H1 (cell line): ENCODE measurements around the gene HACL1. TPM values are rescaled to one million over a fixed set of nuclear protein-coding genes. Genes with fewer than 3 reads are reported as not detected.

ENCODE experiments used
- CTCF ChIA-PET: fragments of 300-600 bp; sonication (Branson Sonifier 250); formaldehyde crosslinking; loops from one replicate; lab custom pipeline; 2021; ENCODE audit not compliant: partially characterized antibody; lab: Charles Lee
- POLR2A ChIA-PET: fragments of 300-600 bp; sonication (Branson Sonifier 250); formaldehyde crosslinking; loops from one replicate; lab custom pipeline; 2021; ENCODE audit warnings: inconsistent platforms; ENCODE audit not compliant: partially characterized antibody; lab: Charles Lee
- DNase-seq, 2 experiments: peaks; one replicate each; pipeline versions ENCODE4 v3.0.0 to v3.0.0-alpha.2; 2010 to 2022; ENCODE audit warnings: low spot score in 2 of 2, low read depth in 1 of 2, mixed read lengths in 1 of 2
- FAIRE-seq: peaks from 2 replicates; lab custom pipeline; 2011; peaks lifted over from hg19 to GRCh38; lab: Jason Lieb, UNC
- H2AFZ ChIP-seq: 2 replicates; pipeline ENCODE4 v1.8.1; 2012; ENCODE audit warnings: low read length, inconsistent platforms
- H2AK5ac ChIP-seq: 2 replicates; pipeline ENCODE4 v1.6.1; 2013; ENCODE audit warnings: low read depth, low read length
- H2BK120ac ChIP-seq: replicated peaks from 2 replicates; pipeline ENCODE3; 2013; ENCODE audit warnings: low read depth, low read length, inconsistent platforms
- H2BK12ac ChIP-seq: 2 replicates; pipeline ENCODE4 v1.6.1; 2013; ENCODE audit warnings: low read depth, low read length
- H2BK15ac ChIP-seq: 2 replicates; pipeline ENCODE4 v1.6.1; 2013; ENCODE audit warnings: low read length
- H2BK20ac ChIP-seq: 2 replicates; pipeline ENCODE4 v1.6.1; 2013; ENCODE audit warnings: low read length
- H2BK5ac ChIP-seq: 2 replicates; pipeline ENCODE4 v1.6.1; 2013; ENCODE audit warnings: low read depth, low read length
- H3K14ac ChIP-seq: 2 replicates; pipeline ENCODE4 v1.6.1; 2013; ENCODE audit warnings: inconsistent platforms; ENCODE audit not compliant: insufficient read length
- H3K18ac ChIP-seq: 2 replicates; pipeline ENCODE4 v1.6.1; 2013; ENCODE audit warnings: low read length; ENCODE audit errors: extremely low read depth
- H3K23ac ChIP-seq: 2 replicates; pipeline ENCODE4 v1.6.1; 2013; ENCODE audit warnings: inconsistent platforms; ENCODE audit not compliant: insufficient read length
- H3K23me2 ChIP-seq: 2 replicates; pipeline ENCODE4 v1.6.1; 2013; ENCODE audit warnings: low read depth, low read length
- H3K27ac ChIP-seq: 2 replicates; pipeline ENCODE4 v1.6.1; 2011; ENCODE audit warnings: low read depth, low read length, inconsistent platforms
- H3K27me3 ChIP-seq, 4 experiments: replicated peaks in 1 of 4; 1 replicate in 1 of 4; 2 replicates in 3 of 4; pipeline versions ENCODE4 v1.6.1 to v1.8.1; 2011 to 2013; ENCODE audit warnings: low read length in 3 of 4, mild to moderate bottlenecking in 3 of 4, inconsistent platforms in 2 of 4, mixed read lengths in 2 of 4, moderate library complexity in 1 of 4; ENCODE audit not compliant: control insufficient read depth in 3 of 4, insufficient read depth in 3 of 4; ENCODE audit errors: extremely low read depth in 1 of 4
- H3K36me3 ChIP-seq, 4 experiments: 2 replicates each; pipeline versions ENCODE4 v1.6.1 to v1.8.1; 2011 to 2013; ENCODE audit warnings: mild to moderate bottlenecking in 4 of 4, low read length in 3 of 4, moderate library complexity in 2 of 4, control low read depth in 1 of 4, inconsistent platforms in 1 of 4; ENCODE audit not compliant: insufficient read depth in 4 of 4, control insufficient read depth in 2 of 4
- H3K4ac ChIP-seq: replicated peaks from 2 replicates; pipeline ENCODE3; 2013; ENCODE audit warnings: low read length, low read depth, mixed read lengths, inconsistent platforms; ENCODE audit not compliant: insufficient read length
- H3K4me1 ChIP-seq, 4 experiments: replicated peaks in 1 of 4; 1 replicate in 1 of 4; 2 replicates in 3 of 4; pipeline versions ENCODE4 v1.6.1 to v1.8.1; 2011 to 2013; ENCODE audit warnings: low read length in 3 of 4, inconsistent platforms in 2 of 4, mixed read lengths in 1 of 4; ENCODE audit not compliant: insufficient read depth in 4 of 4, control insufficient read depth in 3 of 4
- H3K4me2 ChIP-seq, 2 experiments: 2 replicates each; pipeline versions ENCODE4 v1.6.1 to v1.8.1; 2011 to 2013; ENCODE audit warnings: low read depth in 2 of 2, low read length in 2 of 2, control low read depth in 1 of 2, inconsistent platforms in 1 of 2, mild to moderate bottlenecking in 1 of 2; ENCODE audit not compliant: insufficient read depth in 1 of 2
- H3K4me3 ChIP-seq, 4 experiments: fragments of 200-600, 300-600 bp in 1 of 4; sonication (generic), shearing (Covaris generic), sonication (Bioruptor Twin) in 1 of 4; 2 replicates each; pipeline versions ENCODE4 v1.5.1 to v1.8.1; 2011 to 2016; ENCODE audit warnings: low read length in 4 of 4, low read depth in 3 of 4, control low read depth in 2 of 4, inconsistent platforms in 2 of 4, mild to moderate bottlenecking in 2 of 4, mixed read lengths in 1 of 4, moderate library complexity in 1 of 4; ENCODE audit not compliant: insufficient read depth in 2 of 4; ENCODE audit errors: extremely low read depth in 1 of 4
- H3K56ac ChIP-seq: replicated peaks from 2 replicates; pipeline ENCODE3; 2013; ENCODE audit warnings: low read depth, mild to moderate bottlenecking, mixed read lengths, low read length, inconsistent platforms; ENCODE audit not compliant: insufficient read length
- H3K79me1 ChIP-seq: 2 replicates; pipeline ENCODE4 v1.6.1; 2013; ENCODE audit warnings: low read depth, low read length, control low read depth
- H3K79me2 ChIP-seq, 2 experiments: 2 replicates each; pipeline versions ENCODE4 v1.6.1 to v1.8.1; 2012 to 2013; ENCODE audit warnings: low read length in 2 of 2, mild to moderate bottlenecking in 2 of 2, inconsistent platforms in 1 of 2; ENCODE audit not compliant: insufficient read depth in 2 of 2, control insufficient read depth in 1 of 2
- H3K9ac ChIP-seq, 4 experiments: replicated peaks in 1 of 4; 1 replicate in 1 of 4; 2 replicates in 3 of 4; pipeline versions ENCODE4 v1.6.1 to v1.8.1; 2011 to 2013; ENCODE audit warnings: low read depth in 3 of 4, low read length in 3 of 4, control low read depth in 2 of 4, mild to moderate bottlenecking in 2 of 4, moderate library complexity in 2 of 4, inconsistent platforms in 1 of 4; ENCODE audit errors: extremely low read depth in 1 of 4
- H3K9me3 ChIP-seq, 2 experiments: 2 replicates each; pipeline versions ENCODE4 v1.6.1 to v1.8.1; 2012 to 2013; ENCODE audit warnings: mild to moderate bottlenecking in 2 of 2, moderate library complexity in 2 of 2, control low read depth in 1 of 2, inconsistent platforms in 1 of 2, low read depth in 1 of 2, low read length in 1 of 2, mixed read lengths in 1 of 2; ENCODE audit not compliant: insufficient read depth in 2 of 2
- H4K20me1 ChIP-seq, 2 experiments: replicated peaks in 1 of 2; 2 replicates each; pipeline versions ENCODE3 to v1.8.1; 2011 to 2013; ENCODE audit warnings: inconsistent platforms in 2 of 2, low read length in 2 of 2, mild to moderate bottlenecking in 1 of 2; ENCODE audit not compliant: insufficient read depth in 2 of 2, control insufficient read depth in 1 of 2
- H4K5ac ChIP-seq: 2 replicates; pipeline ENCODE4 v1.6.1; 2013; ENCODE audit warnings: low read length, low read depth, mixed read lengths, inconsistent platforms; ENCODE audit not compliant: insufficient read length
- H4K8ac ChIP-seq: 2 replicates; pipeline ENCODE4 v1.8.0; 2013; ENCODE audit warnings: mild to moderate bottlenecking, moderate library complexity, low read length, inconsistent platforms; ENCODE audit not compliant: insufficient read depth; ENCODE audit errors: extremely low read depth
- H4K91ac ChIP-seq: replicated peaks from 2 replicates; pipeline ENCODE3; 2013; ENCODE audit warnings: low read length, mixed read lengths, inconsistent platforms; ENCODE audit not compliant: insufficient read length
- CEBPB ChIP-seq: IDR thresholded peaks from 2 replicates; pipeline ENCODE4 v1.6.1; 2012; ENCODE audit warnings: low read depth, low read length
- HDAC6 ChIP-seq: IDR thresholded peaks from one replicate; pipeline ENCODE4 v1.7.1; 2012; ENCODE audit warnings: low read depth, mild to moderate bottlenecking, inconsistent platforms, low read length, moderate library complexity
- RXRA ChIP-seq: IDR thresholded peaks from 2 replicates; pipeline ENCODE4 v1.6.1; 2011; ENCODE audit warnings: low read depth, mild to moderate bottlenecking, low read length, moderate library complexity; ENCODE audit not compliant: insufficient read depth
- WGBS, 2 experiments: shearing (Covaris generic) in 1 of 2; methylation state at CpG; one replicate each; pipeline versions ENCODE4 v1.1.6 to v1.1.7; 2013 to 2015; ENCODE audit warnings: low lambda C conversion rate in 2 of 2, mixed read lengths in 2 of 2, inconsistent platforms in 1 of 2, low coverage in 1 of 2, missing lambda C conversion rate in 1 of 2; ENCODE audit not compliant: insufficient replicate concordance in 2 of 2, insufficient coverage in 1 of 2, insufficient read length in 1 of 2; ENCODE audit errors: extremely low coverage in 1 of 2, missing lambda C conversion rate in 1 of 2; 5-methylcytosine and 5-hydroxymethylcytosine counted together
- polyA plus RNA-seq, 7 experiments: library from polyadenylated mRNA; depleted of rRNA in 3 of 7; stranded (reverse) in 5 of 7; unstranded in 2 of 7; fragments of >200 nt in 5 of 7; fragments of 200-250 nt in 2 of 7; gene quantifications; 1 replicate in 5 of 7; 2 replicates in 1 of 7; 4 replicates in 1 of 7; pipeline versions ENCODE4 v1.2.1 to v1.2.3, GENCODE V29; 2011 to 2013; ENCODE audit warnings: missing spikeins in 2 of 7, mixed read lengths in 2 of 7
- total RNA-seq: library from RNA; stranded (reverse); fragmentation: NEBNext Ultra II Directional; extraction: Animal tissue kit (Norgen Biotek cat#: 25700); gene quantifications from 2 replicates; pipeline ENCODE4 v1.2.1, GENCODE V29; 2021

Gene HACL1
- total and polyA plus RNA-seq, 2 of the 8 experiments (the other 6 are each of a cell fraction or from before 2014, with no cell fraction given), result 38.2 to 46.0 TPM

GRCh38 chr3:15637131-15637951 is 36.0 kb upstream of the HACL1 start:
- Histone ChIP-seq H3K14ac (no peak overlapping the region), H2AK5ac (peak overlapping the region; percentile 17; the same call in 1 of the 2 replicates), H3K79me1 (no peaks in the 10 kb centered on the region), H3K27ac (no peak overlapping the region), H4K8ac (no peak overlapping the region), H3K9me3 (no peaks in the 10 kb centered on the region), H2BK15ac (no peak overlapping the region), H4K91ac (no peak overlapping the region), H3K18ac (no peak overlapping the region), H3K4me3 (no peak overlapping the region), H3K23ac (no peak overlapping the region), H2BK20ac (0 out of 2 replicates have a peak overlapping the region, but pooled peaks have one; percentile 23), H3K79me2 (no peaks in the 10 kb centered on the region), H3K4ac (no peak overlapping the region), H3K23me2 (no peaks in the 10 kb centered on the region), H3K36me3 (peaks cover 0 to 3% (median 0%) of the 10 kb centered on the region in 4 experiments; a peak in 1 of 8 replicates), H2BK120ac (no peak overlapping the region), H2AFZ (no peak overlapping the region), H3K27me3 (no peaks in the 10 kb centered on the region), H3K4me1 (peaks cover 6 to 28% (median 13%) of the 10 kb centered on the region in 4 experiments)
- POLR2A ChIA-PET, result no interaction called here
- WGBS, 2 experiments, result 95% methylated on average over 7 of the region's 7 CpGs; no CpG with 5 or more reads in 1 of the 2 experiments
- DNase-seq, result no peak
- no peak for TF ChIP-seq HDAC6
- no peak for TF ChIP-seq RXRA
- TF ChIP-seq CEBPB, result no peak
- TF ChIP-seq, all 59 proteins: peak for 0
- Histone ChIP-seq H3K56ac (no peak overlapping the region), H3K9ac (no peak overlapping the region), H4K20me1 (no peaks in the 10 kb centered on the region), H2BK5ac (no peak overlapping the region), H3K4me2 (no peak overlapping the region), H4K5ac (no peak overlapping the region), H2BK12ac (no peak overlapping the region; the same call in 1 of the 2 replicates)
- FAIRE-seq, result no peak
- CTCF ChIA-PET, result interaction anchor here (0.5 to 0.8 kb wide), 3 partner anchors 10 to 93 kb away, joined by 3 read pairs; no protein-coding TSS in a partner anchor
